ENCODE measurements around the gene CD99L2.
A peak's percentile ranks its signal among the peaks of the same experiment; 100 is the strongest.

The CD99L2 gene

DNA sequence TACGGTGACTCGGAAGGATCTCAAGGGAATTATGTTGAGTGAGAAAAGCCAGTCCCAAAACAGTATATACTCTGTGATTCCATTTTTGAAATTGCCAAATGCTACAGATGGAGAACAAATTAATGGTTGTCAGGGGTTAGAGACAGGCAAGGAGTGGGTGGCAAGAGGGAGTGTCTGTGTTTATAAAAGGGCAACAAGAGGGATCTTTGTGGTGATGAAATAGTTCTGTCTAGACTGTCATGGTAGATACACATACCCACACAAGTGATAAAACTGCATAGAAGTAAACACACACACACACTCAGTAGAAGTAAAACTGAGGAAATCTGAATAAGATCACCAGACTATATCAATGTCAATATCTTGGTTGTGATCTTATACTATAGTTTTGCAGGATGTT, 92.7 kb downstream of the CD99L2 start:
- H3K27me3 Mint-ChIP-seq: no peaks in the 10 kb centered on the region
- ATAC-seq (replicated peaks; ENCODE audit: extremely low read depth, poor library complexity, severe bottlenecking): no peak

GRCh38 chrX:150792949-150793527, 105.4 kb downstream of the CD99L2 start:
- no peaks in the 10 kb centered on the region for H3K9me3 Mint-ChIP-seq

More for the DNA sequence above, 92.7 kb downstream of the CD99L2 start:
- Mint-ChIP-seq H3K9me3 (no peaks in the 10 kb centered on the region), H3K4me1 (no peaks in the 10 kb centered on the region), H3K36me3 (ENCODE audit: insufficient read depth) (peaks cover 3% of the 10 kb centered on the region), H3K27ac (ENCODE audit: low read depth) (no peak overlapping the region), H3K4me3 (no peak overlapping the region)
- DNase-seq (ENCODE audit: low spot score in 2 of 2): no peak

DNA sequence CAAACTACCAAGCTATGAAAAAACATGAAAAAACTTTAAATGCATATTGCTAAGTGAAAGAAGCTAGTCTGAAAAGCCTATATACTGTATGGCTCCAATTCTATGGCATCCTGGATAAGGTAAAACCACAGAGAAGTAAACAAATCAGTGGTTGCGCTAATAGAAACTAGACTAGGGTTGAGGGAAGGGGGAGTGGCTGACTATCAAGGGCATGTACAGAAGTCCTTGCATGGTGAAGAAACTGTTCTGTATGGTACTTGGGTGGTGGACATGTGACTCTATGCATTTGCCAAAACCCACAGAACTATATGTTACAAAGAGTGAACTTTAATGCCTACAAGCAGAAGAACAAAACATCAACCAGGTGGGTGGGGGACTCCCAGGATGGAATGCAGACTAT, 108.4 kb downstream of the CD99L2 start:
- H3K27ac Mint-ChIP-seq (ENCODE audit: low read depth): no peak overlapping the region
- no peak overlapping the region for H3K4me3 Mint-ChIP-seq
- no peaks in the 10 kb centered on the region for H3K27me3 Mint-ChIP-seq
- ATAC-seq (replicated peaks; ENCODE audit: extremely low read depth, poor library complexity, severe bottlenecking): no peak
- H3K36me3 Mint-ChIP-seq (ENCODE audit: insufficient read depth): peaks cover 7% of the 10 kb centered on the region
- no peak for DNase-seq (ENCODE audit: low spot score in 2 of 2)
- no peaks in the 10 kb centered on the region for H3K9me3 Mint-ChIP-seq
- H3K4me1 Mint-ChIP-seq: no peaks in the 10 kb centered on the region

More at GRCh38 chrX:150792949-150793527, 105.4 kb downstream of the CD99L2 start:
- Mint-ChIP-seq H3K27me3 (no peaks in the 10 kb centered on the region), H3K4me3 (no peak overlapping the region), H3K36me3 (ENCODE audit: insufficient read depth) (peaks cover 7% of the 10 kb centered on the region), H3K27ac (ENCODE audit: low read depth) (no peak overlapping the region), H3K4me1 (no peaks in the 10 kb centered on the region)
- no peak for ATAC-seq (replicated peaks; ENCODE audit: extremely low read depth, poor library complexity, severe bottlenecking)
- no peak for DNase-seq (ENCODE audit: low spot score in 2 of 2)

DNA sequence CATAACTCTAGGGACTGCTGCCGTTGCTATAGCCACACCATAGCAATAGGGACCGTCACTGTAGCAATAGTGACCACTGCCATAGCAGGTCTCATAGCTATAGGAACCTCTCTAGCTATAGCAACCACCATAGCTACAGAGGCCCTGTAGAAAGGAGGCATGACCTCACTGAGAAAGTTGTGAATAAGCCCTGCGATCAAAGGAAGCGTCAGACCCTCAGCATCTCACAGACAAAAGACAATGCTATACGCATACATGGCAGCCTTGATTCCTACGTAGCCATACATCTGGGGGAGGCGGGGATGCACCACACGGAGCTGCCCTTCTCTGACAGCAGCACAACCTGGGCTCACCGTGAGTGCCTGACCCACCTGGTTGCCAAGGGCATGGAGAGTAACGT, 116.8 kb downstream of the CD99L2 start:
- Mint-ChIP-seq H3K27me3 (no peaks in the 10 kb centered on the region), H3K36me3 (ENCODE audit: insufficient read depth) (peaks cover 4% of the 10 kb centered on the region), H3K27ac (ENCODE audit: low read depth) (no peak overlapping the region), H3K4me1 (no peaks in the 10 kb centered on the region), H3K9me3 (no peaks in the 10 kb centered on the region), H3K4me3 (no peak overlapping the region)
- no peak for DNase-seq (ENCODE audit: low spot score in 2 of 2)
- ATAC-seq (replicated peaks; ENCODE audit: extremely low read depth, poor library complexity, severe bottlenecking): no peak

DNA sequence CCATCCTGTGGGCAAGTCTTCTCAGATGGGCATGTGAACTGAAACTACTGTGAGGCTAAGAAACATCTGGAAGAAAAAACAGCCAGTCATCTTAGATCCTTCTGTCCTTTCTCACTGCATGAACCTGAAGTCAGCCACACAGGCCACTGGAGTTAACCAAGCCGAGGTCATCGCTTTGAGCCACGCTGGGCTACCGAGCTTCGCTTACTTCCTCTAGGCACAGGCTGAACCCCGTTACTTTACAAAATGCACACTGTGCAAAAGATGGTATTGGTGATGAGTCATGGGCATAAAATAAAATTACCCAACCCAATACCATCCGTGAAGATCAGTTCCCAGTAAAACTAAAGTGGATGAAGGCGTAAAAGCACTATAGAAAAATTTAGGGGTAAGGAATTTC, 119.1 kb downstream of the CD99L2 start:
- DNase-seq (ENCODE audit: low spot score in 2 of 2) (no peak), ATAC-seq (replicated peaks; ENCODE audit: extremely low read depth, poor library complexity, severe bottlenecking) (no peak)
- peaks cover 4% of the 10 kb centered on the region for H3K36me3 Mint-ChIP-seq (ENCODE audit: insufficient read depth)
- no peak overlapping the region for H3K27ac Mint-ChIP-seq (ENCODE audit: low read depth)
- H3K9me3 Mint-ChIP-seq: no peaks in the 10 kb centered on the region
- no peaks in the 10 kb centered on the region for H3K27me3 Mint-ChIP-seq
- H3K4me3 Mint-ChIP-seq: no peak overlapping the region
- H3K4me1 Mint-ChIP-seq: no peaks in the 10 kb centered on the region

GRCh38 chrX:150777328-150777992, 121.0 kb downstream of the CD99L2 start:
- H3K4me3 Mint-ChIP-seq: no peak overlapping the region
- ATAC-seq (replicated peaks; ENCODE audit: extremely low read depth, poor library complexity, severe bottlenecking) (no peak), DNase-seq (ENCODE audit: low spot score in 2 of 2) (no peak)
- no peaks in the 10 kb centered on the region for H3K9me3 Mint-ChIP-seq
- no peaks in the 10 kb centered on the region for H3K27me3 Mint-ChIP-seq
- H3K4me1 Mint-ChIP-seq: peaks cover 2% of the 10 kb centered on the region
- H3K36me3 Mint-ChIP-seq (ENCODE audit: insufficient read depth): peaks cover 1% of the 10 kb centered on the region
- no peak overlapping the region for H3K27ac Mint-ChIP-seq (ENCODE audit: low read depth)

- peaks cover 1% of the 10 kb centered on the region for H3K36me3 Mint-ChIP-seq (ENCODE audit: insufficient read depth)
- H3K4me1 Mint-ChIP-seq: peaks cover 7% of the 10 kb centered on the region
- no peak for DNase-seq (ENCODE audit: low spot score in 2 of 2)
- no peak for ATAC-seq (replicated peaks; ENCODE audit: extremely low read depth, poor library complexity, severe bottlenecking)
- H3K27ac Mint-ChIP-seq (ENCODE audit: low read depth): no peak overlapping the region
- no peak overlapping the region for H3K4me3 Mint-ChIP-seq
- H3K9me3 Mint-ChIP-seq: no peaks in the 10 kb centered on the region
- H3K27me3 Mint-ChIP-seq: no peaks in the 10 kb centered on the region
Measured at GRCh38 chrX:150775569-150776350, 122.7 kb downstream of the CD99L2 start.

GRCh38 chrX:150774798-150775568, 123.5 kb downstream of the CD99L2 start:
- Mint-ChIP-seq H3K27ac (ENCODE audit: low read depth) (no peak overlapping the region), H3K9me3 (no peaks in the 10 kb centered on the region), H3K4me3 (no peak overlapping the region), H3K36me3 (ENCODE audit: insufficient read depth) (peaks cover under 1% of the 10 kb centered on the region), H3K27me3 (no peaks in the 10 kb centered on the region), H3K4me1 (peaks cover 7% of the 10 kb centered on the region)
- no peak for DNase-seq (ENCODE audit: low spot score in 2 of 2)
- no peak for ATAC-seq (replicated peaks; ENCODE audit: extremely low read depth, poor library complexity, severe bottlenecking)

- no peak overlapping the region for H3K4me3 Mint-ChIP-seq
Measured at GRCh38 chrX:150773634-150774033, 124.8 kb downstream of the CD99L2 start.

DNA sequence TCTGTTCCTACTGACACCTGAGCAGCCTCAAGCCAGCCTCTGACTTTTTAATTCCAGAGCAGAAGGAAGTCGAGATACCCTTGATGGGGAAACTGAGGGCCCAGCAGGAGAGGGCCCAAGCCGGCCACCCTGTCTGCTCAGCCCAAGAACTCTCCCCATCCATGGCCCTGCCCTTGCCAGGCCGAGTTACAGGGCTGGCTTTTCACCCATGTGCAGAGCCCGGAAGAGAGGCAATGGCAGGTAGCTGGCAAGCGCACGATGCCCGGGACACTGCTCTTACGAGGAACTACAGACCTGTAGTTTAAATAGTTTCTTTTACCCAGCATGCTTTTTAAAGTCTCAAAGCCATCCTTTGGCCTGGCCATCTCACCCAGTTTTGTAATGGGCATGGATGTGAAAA, 125.4 kb downstream of the CD99L2 start:
- peaks cover 2% of the 10 kb centered on the region for H3K36me3 Mint-ChIP-seq (ENCODE audit: insufficient read depth)
- H3K4me3 Mint-ChIP-seq: no peak overlapping the region
- DNase-seq (ENCODE audit: low spot score in 2 of 2): no peak
- no peaks in the 10 kb centered on the region for H3K9me3 Mint-ChIP-seq
- ATAC-seq (replicated peaks; ENCODE audit: extremely low read depth, poor library complexity, severe bottlenecking): no peak
- H3K4me1 Mint-ChIP-seq: peaks cover 7% of the 10 kb centered on the region
- H3K27ac Mint-ChIP-seq (ENCODE audit: low read depth): no peak overlapping the region
- H3K27me3 Mint-ChIP-seq: no peaks in the 10 kb centered on the region

More at GRCh38 chrX:150773634-150774033, 124.8 kb downstream of the CD99L2 start:
- H3K27me3 Mint-ChIP-seq: no peaks in the 10 kb centered on the region
- peaks cover 1% of the 10 kb centered on the region for H3K36me3 Mint-ChIP-seq (ENCODE audit: insufficient read depth)
- H3K9me3 Mint-ChIP-seq: no peaks in the 10 kb centered on the region
- H3K4me1 Mint-ChIP-seq: peaks cover 7% of the 10 kb centered on the region
- no peak for DNase-seq (ENCODE audit: low spot score in 2 of 2)
- no peak overlapping the region for H3K27ac Mint-ChIP-seq (ENCODE audit: low read depth)
- ATAC-seq (replicated peaks; ENCODE audit: extremely low read depth, poor library complexity, severe bottlenecking): no peak

- H3K27me3 Mint-ChIP-seq: no peaks in the 10 kb centered on the region
- H3K36me3 Mint-ChIP-seq (ENCODE audit: insufficient read depth): peaks cover 2% of the 10 kb centered on the region
- H3K4me3 Mint-ChIP-seq: no peak overlapping the region
- H3K9me3 Mint-ChIP-seq: no peaks in the 10 kb centered on the region
- no peak overlapping the region for H3K27ac Mint-ChIP-seq (ENCODE audit: low read depth)
- ATAC-seq (replicated peaks; ENCODE audit: extremely low read depth, poor library complexity, severe bottlenecking) (peak; percentile 60), DNase-seq (ENCODE audit: low spot score in 2 of 2) (peak; percentile 39 to 60)
- peaks cover 7% of the 10 kb centered on the region for H3K4me1 Mint-ChIP-seq
Measured at GRCh38 chrX:150772150-150772970, 126.1 kb downstream of the CD99L2 start.

GRCh38 chrX:150771116-150771515, 127.4 kb downstream of the CD99L2 start:
- no peak for ATAC-seq (replicated peaks; ENCODE audit: extremely low read depth, poor library complexity, severe bottlenecking)
- H3K4me3 Mint-ChIP-seq: no peak overlapping the region
- no peak overlapping the region for H3K27ac Mint-ChIP-seq (ENCODE audit: low read depth)
- H3K4me1 Mint-ChIP-seq: peaks cover 7% of the 10 kb centered on the region
- H3K36me3 Mint-ChIP-seq (ENCODE audit: insufficient read depth): peaks cover 2% of the 10 kb centered on the region
- H3K9me3 Mint-ChIP-seq: no peaks in the 10 kb centered on the region
- no peaks in the 10 kb centered on the region for H3K27me3 Mint-ChIP-seq
- DNase-seq (ENCODE audit: low spot score in 2 of 2): no peak

Measured in central memory CD8-positive, alpha-beta T cell (primary cell).